Spinal cord (tissue), 10 donors: ENCODE measurements around the gene OR5H14. TPM values are rescaled to one million over a fixed set of nuclear protein-coding genes. Genes with fewer than 3 reads are reported as not detected.
"Not testable (repeated sequence)": the region's sequence is repeated elsewhere in the genome, so short reads cannot be mapped to it uniquely, and the experiment has no call there.

ENCODE experiments used
- DNase-seq, 6 donors: peaks; one replicate each; pipeline versions ENCODE4 v3.0.0 to v3.0.0-alpha.2; 2013 to 2015; ENCODE audit warnings: low spot score in 6 of 6, low read depth in 4 of 6
- H3K27ac ChIP-seq: one replicate; pipeline ENCODE4 v1.5.1; 2013; ENCODE audit warnings: low read depth, low read length, control low read depth
- H3K27me3 ChIP-seq: one replicate; pipeline ENCODE4 v1.6.1; 2013; ENCODE audit warnings: low read length; ENCODE audit not compliant: control insufficient read depth, insufficient read depth
- H3K36me3 ChIP-seq: one replicate; pipeline ENCODE4 v1.6.1; 2013; ENCODE audit warnings: low read length; ENCODE audit not compliant: control insufficient read depth, insufficient read depth
- H3K4me1 ChIP-seq: one replicate; pipeline ENCODE4 v1.6.1; 2013; ENCODE audit warnings: low read length; ENCODE audit not compliant: control insufficient read depth, insufficient read depth
- H3K4me3 ChIP-seq: one replicate; pipeline ENCODE4 v1.5.1; 2013; ENCODE audit warnings: low read depth, low read length, control low read depth
- H3K9me3 ChIP-seq: one replicate; pipeline ENCODE4 v1.6.1; 2013; ENCODE audit warnings: low read length; ENCODE audit not compliant: control insufficient read depth, insufficient read depth
- WGBS: methylation state at CpG from one replicate; pipeline ENCODE4 v1.1.5; 2013; ENCODE audit warnings: missing lambda C conversion rate; ENCODE audit not compliant: insufficient coverage; 5-methylcytosine and 5-hydroxymethylcytosine counted together
- polyA plus RNA-seq, 2 donors: library from polyadenylated mRNA; unstranded; fragments of 120-200 nt; gene quantifications; one replicate each; pipeline ENCODE4 v1.2.1, GENCODE V29; 2013; ENCODE audit not compliant: insufficient read length in 2 of 2
- total RNA-seq, 2 donors: library from RNA; depleted of rRNA in 1 of 2; stranded (reverse); fragments of 120-200 nt in 1 of 2; fragments of >200 nt in 1 of 2; gene quantifications; one replicate each; pipeline versions ENCODE4 v1.2.3 to v1.2.4, GENCODE V29; 2013 to 2014
- donor health status: healthy.

OR5H14 gene
- total and polyA plus RNA-seq, 4 donors: 0.06 TPM; not detected in 3

DNA sequence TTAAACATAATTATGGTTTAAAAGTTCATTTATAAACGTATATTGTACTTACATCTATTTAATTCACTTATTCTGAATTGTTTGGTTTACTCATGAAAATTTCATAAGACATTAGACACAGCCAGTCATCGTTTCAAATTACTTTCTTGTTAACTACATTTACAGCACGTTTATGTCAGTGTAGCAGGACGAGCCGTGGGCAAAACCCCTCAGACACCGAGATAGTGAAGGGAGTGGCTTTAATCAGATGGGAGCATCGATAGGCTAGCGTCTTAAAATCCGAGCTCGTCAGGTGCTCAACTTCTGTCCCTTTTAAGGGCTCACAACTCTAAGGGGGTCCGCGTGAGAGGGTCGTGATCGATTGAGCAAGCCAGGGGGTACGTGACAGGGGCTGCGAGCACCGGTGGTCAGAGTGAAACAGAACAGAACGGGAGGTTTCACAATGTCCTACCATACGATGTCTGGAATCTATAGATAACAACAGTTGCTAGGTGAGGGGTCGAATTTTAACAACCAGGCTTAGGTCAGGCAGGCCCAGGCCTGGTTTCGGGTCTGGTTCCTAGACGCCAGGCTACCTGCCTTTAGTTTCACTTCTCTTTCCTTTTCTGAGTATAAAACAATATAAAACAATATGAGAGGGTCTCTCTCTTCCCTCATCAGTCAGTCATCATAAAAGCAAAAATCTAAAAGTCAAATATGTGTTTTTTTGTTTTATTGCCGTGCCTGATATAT lies 9.3 kb upstream of the OR5H14 start:
- not testable (repeated sequence) for H3K27me3 ChIP-seq, H3K36me3 ChIP-seq, H3K4me1 ChIP-seq, H3K4me3 ChIP-seq, H3K9me3 ChIP-seq, DNase-seq, H3K27ac ChIP-seq
- 92% methylated on average over 5 of the region's 23 CpGs for WGBS

GRCh38 chr3:98140531-98140930 lies 6.7 kb upstream of the OR5H14 start:
- H3K4me1 ChIP-seq: no peaks in the 10 kb centered on the region
- no peaks in the 10 kb centered on the region for H3K9me3 ChIP-seq
- H3K4me3 ChIP-seq: no peak overlapping the region
- peak in 1 of 6 donors; percentile 72 for DNase-seq
- H3K27me3 ChIP-seq: no peaks in the 10 kb centered on the region
- no peaks in the 10 kb centered on the region for H3K36me3 ChIP-seq
- H3K27ac ChIP-seq: no peak overlapping the region

- WGBS: no CpG with 5 or more reads among the region's 3 CpGs
- DNase-seq: no peak
- H3K4me3 ChIP-seq: no peak overlapping the region
- no peak overlapping the region for H3K27ac ChIP-seq
- H3K9me3 ChIP-seq: no peaks in the 10 kb centered on the region
- no peaks in the 10 kb centered on the region for H3K36me3 ChIP-seq
- H3K4me1 ChIP-seq: no peaks in the 10 kb centered on the region
- no peaks in the 10 kb centered on the region for H3K27me3 ChIP-seq
These were observed 1.5 kb downstream of the OR5H14 start for GRCh38 chr3:98148751-98149150.

DNA sequence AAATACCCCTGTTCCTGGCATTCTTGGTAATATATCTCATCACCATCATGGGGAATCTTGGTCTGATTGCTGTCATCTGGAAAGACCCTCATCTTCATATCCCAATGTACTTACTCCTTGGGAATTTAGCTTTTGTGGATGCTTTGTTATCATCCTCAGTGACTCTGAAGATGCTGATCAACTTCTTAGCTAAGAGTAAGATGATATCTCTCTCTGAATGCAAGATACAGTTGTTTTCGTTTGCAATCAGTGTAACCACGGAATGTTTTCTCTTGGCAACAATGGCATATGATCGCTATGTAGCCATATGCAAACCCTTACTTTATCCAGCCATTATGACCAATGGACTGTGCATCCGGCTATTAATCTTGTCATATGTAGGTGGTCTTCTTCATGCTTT lies 2.2 kb downstream of the OR5H14 start:
- H3K36me3 ChIP-seq, H3K27me3 ChIP-seq: not testable (repeated sequence)
- 95% methylated on average over 3 of the region's 4 CpGs for WGBS

GRCh38 chr3:98151241-98151640 lies 4.0 kb downstream of the OR5H14 start:
- 96% methylated on average over 3 of the region's 5 CpGs for WGBS
- Histone ChIP-seq H3K9me3 (no peaks in the 10 kb centered on the region), H3K27ac (no peak overlapping the region), H3K4me3 (no peak overlapping the region), H3K27me3 (no peaks in the 10 kb centered on the region), H3K4me1 (no peaks in the 10 kb centered on the region), H3K36me3 (no peaks in the 10 kb centered on the region)
- no peak for DNase-seq

More for the DNA sequence above, 2.2 kb downstream of the OR5H14 start:
- H3K9me3 ChIP-seq, DNase-seq, H3K4me1 ChIP-seq, H3K4me3 ChIP-seq, H3K27ac ChIP-seq: not testable (repeated sequence)

GRCh38 chr3:98166396-98166795 lies 19.1 kb downstream of the OR5H14 start, which contains the start of gene OR5H15:
Gene OR5H15 (plus strand): TSS chr3:98166696. CDS start chr3:98168700, 2,004 bp downstream.
- no peak for DNase-seq
- Histone ChIP-seq H3K9me3 (no peaks in the 10 kb centered on the region), H3K27ac (no peak within 1 kb of the TSS), H3K36me3 (no peaks in the 10 kb centered on the region), H3K4me3 (no peak within 1 kb of the TSS), H3K27me3 (no peaks in the 10 kb centered on the region), H3K4me1 (no peaks in the 10 kb centered on the region)
- WGBS: no CpG with 5 or more reads among the region's 3 CpGs

GRCh38 chr3:98171071-98171470 lies 23.8 kb downstream of the OR5H14 start:
- H3K27me3 ChIP-seq: no peaks in the 10 kb centered on the region
- no peak overlapping the region for H3K27ac ChIP-seq
- H3K9me3 ChIP-seq: no peaks in the 10 kb centered on the region
- H3K4me3 ChIP-seq: no peak overlapping the region
- WGBS: 83% methylated on average over 1 of the region's 1 CpG
- no peaks in the 10 kb centered on the region for H3K4me1 ChIP-seq
- no peak for DNase-seq
- no peaks in the 10 kb centered on the region for H3K36me3 ChIP-seq

DNA sequence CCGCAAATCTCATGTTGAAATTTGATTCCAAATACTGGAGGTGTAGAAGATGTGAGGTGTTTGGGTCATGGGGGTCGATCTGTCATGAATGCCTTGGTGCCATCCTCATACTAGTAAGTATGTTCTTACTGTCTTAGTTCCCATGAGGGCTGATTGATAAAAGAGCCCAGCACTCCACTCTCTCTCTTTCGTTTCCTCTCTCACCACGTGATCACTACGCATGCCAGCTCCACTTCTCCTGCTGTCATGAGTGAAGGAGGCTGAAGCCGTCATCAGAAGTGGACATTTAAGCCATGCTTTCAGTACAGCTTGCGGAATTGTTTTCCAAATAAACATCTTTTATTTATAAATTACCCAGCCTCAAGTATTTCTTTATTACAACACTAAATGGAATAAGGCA lies 25.3 kb downstream of the OR5H14 start:
- WGBS: no CpG with 5 or more reads among the region's 7 CpGs
- Histone ChIP-seq H3K27me3 (no peaks in the 10 kb centered on the region), H3K4me1 (no peaks in the 10 kb centered on the region)

GRCh38 chr3:98180319-98180890 lies 33.1 kb downstream of the OR5H14 start:
- Histone ChIP-seq H3K27ac (no peak overlapping the region), H3K4me1 (no peaks in the 10 kb centered on the region), H3K4me3 (no peak overlapping the region), H3K36me3 (no peaks in the 10 kb centered on the region), H3K9me3 (no peaks in the 10 kb centered on the region), H3K27me3 (no peaks in the 10 kb centered on the region)
- no peak for DNase-seq
- WGBS: no CpG with 5 or more reads among the region's 3 CpGs

More for the DNA sequence above, 25.3 kb downstream of the OR5H14 start:
- no peak overlapping the region for H3K27ac ChIP-seq
- no peaks in the 10 kb centered on the region for H3K9me3 ChIP-seq
- H3K36me3 ChIP-seq: no peaks in the 10 kb centered on the region
- no peak for DNase-seq
- H3K4me3 ChIP-seq: no peak overlapping the region

DNA sequence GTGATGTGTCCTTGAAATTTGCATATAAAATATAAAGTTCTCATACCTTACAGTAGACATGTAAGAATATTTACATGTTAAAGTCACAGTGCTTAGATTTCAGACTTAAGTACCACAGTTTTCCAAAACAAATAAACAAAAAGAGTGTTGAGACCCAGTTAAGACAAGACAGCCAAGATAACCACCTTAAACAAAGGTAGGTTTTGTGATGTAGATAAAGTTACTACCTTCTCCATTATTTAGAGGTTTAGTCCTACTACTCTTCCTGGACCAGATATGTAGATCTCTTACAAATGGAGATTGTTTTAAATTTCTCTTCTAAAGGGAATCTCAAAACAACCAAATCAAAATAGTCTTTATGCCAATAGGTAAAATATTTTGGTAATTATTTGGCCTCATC lies 34.9 kb downstream of the OR5H14 start:
- H3K4me3 ChIP-seq: no peak overlapping the region
- DNase-seq: no peak
- no peaks in the 10 kb centered on the region for H3K9me3 ChIP-seq
- no peaks in the 10 kb centered on the region for H3K4me1 ChIP-seq
- no peak overlapping the region for H3K27ac ChIP-seq
- H3K36me3 ChIP-seq: no peaks in the 10 kb centered on the region
- H3K27me3 ChIP-seq: no peaks in the 10 kb centered on the region
